HG03469 (cell line): ENCODE data around the gene GALNT17.
"Not testable (repeated sequence)": the region's sequence is repeated elsewhere in the genome, so short reads cannot be mapped to it uniquely, and the experiment has no call there.

Experiments used
- ATAC-seq: cut with Tn5 transposase; IDR thresholded peaks from one replicate; pipeline ENCODE4 v1.9.1; 2021; ENCODE audit warnings: mild to moderate bottlenecking, moderate library complexity, moderate number of reproducible peaks; ENCODE audit not compliant: unreplicated experiment

Gene GALNT17

DNA sequence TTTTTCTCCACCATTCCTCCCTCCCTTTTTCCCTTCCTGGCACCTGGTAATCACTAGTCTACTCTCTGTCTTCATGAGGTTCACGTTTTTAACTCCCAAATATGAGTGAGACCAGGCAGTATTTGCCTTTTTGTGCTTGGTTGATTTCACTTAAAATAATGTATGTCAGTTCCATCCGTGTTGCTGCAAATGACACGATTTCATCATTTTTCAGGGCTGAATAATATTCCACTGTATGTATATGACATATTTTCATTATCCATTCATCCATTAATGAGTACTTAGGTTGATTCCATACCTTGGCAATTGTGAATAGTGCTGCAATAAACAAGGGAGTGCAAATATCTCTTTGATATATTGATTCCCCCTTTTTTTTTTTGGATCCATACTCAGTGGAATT is 25.8 kb downstream of the GALNT17 start:
- no peak for ATAC-seq

- ATAC-seq = no peak
These were observed 33.8 kb downstream of the GALNT17 start for GRCh38 chr7:71165708-71166107.

DNA sequence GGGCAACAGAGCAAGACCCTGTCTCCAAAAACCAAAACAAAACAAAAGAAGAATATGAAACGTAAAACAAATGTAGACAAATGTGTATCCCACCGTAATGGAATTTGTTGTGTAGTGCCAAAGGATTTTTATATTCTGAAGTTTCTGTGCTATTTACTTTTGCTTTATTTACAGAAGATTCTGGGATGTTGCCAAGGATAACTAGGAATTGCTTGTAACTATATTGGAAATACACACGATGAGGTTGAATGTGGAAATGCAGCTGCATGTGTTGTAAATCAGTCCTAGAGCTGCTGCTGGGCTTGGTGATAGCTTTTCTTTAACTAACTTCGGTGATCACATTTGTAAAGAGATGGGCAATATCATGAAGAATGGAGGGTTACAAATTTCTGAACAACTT is 39.5 kb downstream of the GALNT17 start:
- ATAC-seq = no peak

GRCh38 chr7:71173955-71174354 is 42.0 kb downstream of the GALNT17 start:
- no peak for ATAC-seq

- ATAC-seq = no peak
These were observed 50.5 kb downstream of the GALNT17 start for GRCh38 chr7:71182438-71182935.

- no peak for ATAC-seq
These were observed 52.2 kb downstream of the GALNT17 start for GRCh38 chr7:71184136-71184535.

DNA sequence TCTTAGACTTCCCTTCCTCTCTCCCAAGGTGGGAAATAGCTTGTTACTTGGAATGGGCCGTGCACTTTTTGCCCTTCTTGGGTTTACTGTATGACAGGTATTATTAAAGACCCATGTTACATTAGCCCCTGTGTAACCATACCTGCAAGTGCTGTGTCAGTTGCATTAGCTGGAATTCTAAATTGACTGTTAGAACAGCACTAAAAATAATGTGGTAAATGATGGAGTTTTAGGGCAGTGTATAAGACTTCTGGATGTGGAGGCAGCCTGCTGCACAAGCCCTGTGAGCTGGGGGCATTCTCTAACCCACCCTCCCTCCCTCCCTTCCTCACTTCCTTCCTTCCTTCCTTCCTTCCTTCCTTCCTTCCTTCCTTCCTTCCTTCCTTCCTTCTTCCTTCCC is 52.7 kb downstream of the GALNT17 start:
- ATAC-seq = no peak

GRCh38 chr7:71186535-71187057 is 54.7 kb downstream of the GALNT17 start:
- no peak for ATAC-seq

DNA sequence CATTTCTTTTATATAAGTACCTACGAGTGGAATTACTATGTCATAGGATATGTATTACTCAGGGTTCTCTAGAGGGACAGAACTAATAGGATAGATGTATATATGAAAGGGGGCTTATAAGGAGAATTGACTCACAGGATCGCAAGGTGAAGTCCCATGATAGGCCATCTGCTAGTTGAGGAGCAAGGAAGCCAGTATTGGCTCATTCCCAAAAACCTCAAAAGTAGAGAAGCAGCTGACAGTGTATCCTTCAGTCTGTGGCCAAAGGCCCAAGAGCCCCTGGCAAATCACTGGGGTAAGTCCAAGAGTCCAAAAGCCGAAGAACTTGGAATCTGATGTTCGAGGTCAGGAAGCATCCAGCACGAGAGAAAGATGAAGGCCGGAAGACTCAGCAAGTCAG is 59.8 kb downstream of the GALNT17 start:
- ATAC-seq = no peak

- no peak for ATAC-seq
These were observed 61.3 kb downstream of the GALNT17 start for GRCh38 chr7:71193099-71193810.

DNA sequence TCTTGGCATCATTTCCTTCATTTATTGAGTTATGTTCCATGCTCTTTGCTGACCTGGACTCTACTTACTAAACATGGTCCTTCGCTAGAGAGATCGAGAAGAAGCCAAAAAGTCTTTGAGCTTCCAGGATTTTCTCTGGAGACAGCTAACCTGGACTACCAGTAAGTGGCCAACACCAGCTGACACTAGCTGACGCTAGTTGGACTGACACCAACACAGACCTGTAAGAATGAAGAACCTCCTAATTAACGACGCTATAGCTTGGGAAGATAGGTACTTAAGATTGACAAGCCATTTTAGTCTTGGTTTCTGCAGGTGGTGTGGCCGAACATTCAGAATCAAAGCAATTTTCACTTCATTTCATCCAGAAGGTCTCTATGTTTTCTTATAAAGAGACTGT is 66.4 kb downstream of the GALNT17 start:
- ATAC-seq = no peak

DNA sequence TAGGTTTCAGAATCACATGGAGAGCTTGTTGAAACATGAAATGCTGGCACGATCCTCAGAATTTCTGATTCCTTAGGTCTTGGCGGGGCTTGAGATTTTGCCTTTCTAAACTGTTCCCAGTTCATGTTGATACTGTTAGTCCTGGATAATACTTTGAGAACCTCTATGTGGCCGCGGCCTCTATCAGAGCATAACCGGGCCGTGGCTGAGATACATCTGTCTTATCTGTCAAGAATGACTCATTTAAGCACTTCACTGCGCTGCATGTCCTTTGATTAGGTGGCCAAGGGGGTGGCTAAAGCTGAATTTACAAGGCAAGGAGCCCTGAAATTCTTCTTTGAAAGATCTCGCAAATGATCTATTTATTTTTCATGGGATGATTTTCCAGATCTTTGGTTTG is 66.9 kb downstream of the GALNT17 start:
- ATAC-seq = no peak

GRCh38 chr7:71206184-71206583 is 74.2 kb downstream of the GALNT17 start:
- ATAC-seq = no peak

DNA sequence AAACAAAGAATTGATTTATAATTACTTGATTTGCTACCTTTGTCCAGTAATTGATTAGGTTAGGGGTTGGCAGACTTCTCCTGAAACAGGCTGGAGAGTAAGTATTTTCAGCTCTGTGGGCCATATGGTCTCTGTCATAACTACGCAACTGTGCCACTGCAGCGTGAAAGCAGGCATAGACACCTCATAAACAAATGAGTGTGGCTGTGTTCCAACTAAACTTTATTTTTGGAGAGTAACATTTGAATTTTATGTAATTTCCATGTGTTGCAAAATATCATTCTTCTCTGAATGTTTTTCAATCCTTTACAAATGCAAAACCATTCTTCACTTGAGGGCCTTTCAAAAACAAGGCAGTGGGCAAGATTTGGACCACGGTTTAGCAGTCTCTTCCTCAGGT is 76.9 kb downstream of the GALNT17 start:
- ATAC-seq = no peak

DNA sequence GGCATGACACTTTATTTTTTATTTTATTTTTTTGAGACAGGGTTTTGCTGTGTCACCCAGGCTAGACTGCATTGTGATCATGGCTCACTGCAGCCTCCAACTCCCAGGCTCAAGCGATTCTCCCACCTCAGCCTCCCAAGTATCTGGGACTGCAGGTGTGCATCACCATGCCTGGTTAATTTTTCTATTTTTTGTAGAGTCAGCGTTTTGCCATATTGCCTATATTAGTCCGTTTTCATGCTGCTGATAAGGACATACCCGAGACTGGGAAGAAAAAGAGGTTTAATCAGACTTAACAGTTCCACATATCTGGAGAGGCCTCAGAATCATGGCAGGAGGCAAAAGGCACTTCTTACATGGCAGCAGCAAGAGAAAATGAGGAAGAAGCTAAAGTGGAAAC is 77.5 kb downstream of the GALNT17 start:
- ATAC-seq = not testable (repeated sequence)

GRCh38 chr7:71210220-71210619 is 78.3 kb downstream of the GALNT17 start:
- ATAC-seq = no peak

DNA sequence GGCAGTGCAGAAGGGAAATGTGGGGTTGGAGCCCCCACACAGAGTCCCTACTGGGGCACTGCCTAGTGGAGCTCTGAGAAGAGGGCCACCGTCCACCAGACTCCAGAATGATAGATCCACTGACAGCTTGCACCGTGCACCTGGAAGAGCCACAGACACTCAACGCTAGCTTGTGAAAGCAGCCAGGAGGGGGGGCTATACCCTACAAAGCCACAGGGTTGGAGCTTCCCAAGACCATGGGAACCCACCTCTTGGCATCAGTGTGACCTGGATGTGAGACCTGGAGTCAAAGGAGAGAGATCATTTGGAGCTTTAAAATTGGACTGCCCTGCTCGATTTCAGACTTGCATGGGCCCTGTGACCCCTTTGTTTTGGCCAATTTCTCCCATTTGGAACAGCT is 80.5 kb downstream of the GALNT17 start:
- not testable (repeated sequence) for ATAC-seq

GRCh38 chr7:71216211-71216610 is 84.3 kb downstream of the GALNT17 start:
- ATAC-seq = no peak

GRCh38 chr7:71220210-71220695 is 88.3 kb downstream of the GALNT17 start:
- ATAC-seq = no peak

DNA sequence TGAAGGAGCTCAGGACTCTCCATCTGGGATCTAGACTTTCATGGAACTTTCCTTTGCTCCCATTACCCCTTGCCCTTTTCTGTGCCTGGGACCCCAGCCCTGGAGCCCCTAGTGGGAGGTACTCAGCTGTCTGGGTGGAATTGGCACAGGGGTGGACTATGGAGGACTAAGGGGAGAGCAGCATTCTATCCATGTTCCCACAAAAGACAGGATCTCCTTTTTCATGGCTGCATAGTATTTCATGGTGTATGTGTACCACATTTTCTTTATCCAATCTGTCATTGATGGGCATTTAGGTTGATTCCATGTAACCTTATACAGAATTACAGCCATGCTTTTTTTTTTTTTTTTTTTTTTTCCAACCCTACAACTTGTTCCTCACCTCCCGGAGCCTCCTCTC is 89.1 kb downstream of the GALNT17 start:
- no peak for ATAC-seq

DNA sequence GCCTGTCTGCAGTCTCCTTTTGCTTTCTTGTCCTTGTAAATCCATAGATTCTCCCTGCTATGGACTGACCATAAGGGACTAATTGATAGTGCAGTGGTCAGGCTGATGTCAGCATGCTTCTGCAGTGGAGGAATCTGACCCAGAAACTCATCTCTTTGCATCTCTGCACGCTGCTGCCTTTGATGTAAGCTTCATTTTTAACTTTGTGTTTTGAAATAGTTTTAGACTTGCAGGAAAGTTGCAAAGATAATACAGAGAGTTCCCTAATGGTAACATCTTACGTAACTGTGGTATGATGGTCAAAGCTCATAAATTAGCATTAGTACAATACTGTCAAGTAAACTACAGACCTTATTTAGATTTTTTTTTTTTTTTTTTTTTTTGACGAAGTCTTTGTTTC is 89.6 kb downstream of the GALNT17 start:
- no peak for ATAC-seq

- no peak for ATAC-seq
These were observed 95.2 kb downstream of the GALNT17 start for GRCh38 chr7:71227126-71227525.

GRCh38 chr7:71229148-71229547 is 97.2 kb downstream of the GALNT17 start:
- no peak for ATAC-seq
